Activated T-helper 9 cell treated with anti-CD3 and anti-CD28 coated beads, Interleukin-2, amount 50 U/mL, for 16 hours (primary cell): ENCODE data around the gene CCNC.
"Not testable (repeated sequence)": the region's sequence is repeated elsewhere in the genome, so short reads cannot be mapped to it uniquely, and the experiment has no call there.

Experiments
- DNase-seq: peaks from one replicate; pipeline ENCODE4 v3.0.0-alpha.2; 2020; ENCODE audit warnings: low read depth

The CCNC gene

GRCh38 chr6:99603421-99604165 is 35.1 kb upstream of the CCNC start:
- no peak for DNase-seq

GRCh38 chr6:99602520-99603420 is 34.3 kb upstream of the CCNC start:
- DNase-seq: no peak

- DNase-seq: not testable (repeated sequence)
These were observed 26.2 kb upstream of the CCNC start for GRCh38 chr6:99594696-99595095.

- DNase-seq: no peak
These were observed 24.4 kb upstream of the CCNC start for GRCh38 chr6:99592900-99593299.

- no peak for DNase-seq
These were observed 23.4 kb upstream of the CCNC start for GRCh38 chr6:99591673-99592364.

GRCh38 chr6:99590728-99591672 is 22.5 kb upstream of the CCNC start:
- DNase-seq: no peak

- no peak for DNase-seq
These were observed 21.5 kb upstream of the CCNC start for GRCh38 chr6:99589907-99590493.

- DNase-seq: no peak
These were observed 20.8 kb upstream of the CCNC start for GRCh38 chr6:99589290-99589672.

GRCh38 chr6:99588618-99589289 is 20.3 kb upstream of the CCNC start:
- DNase-seq: peak; percentile 56

GRCh38 chr6:99587792-99588191 is 19.3 kb upstream of the CCNC start:
- no peak for DNase-seq

- no peak for DNase-seq
These were observed 11.3 kb upstream of the CCNC start for GRCh38 chr6:99579781-99580180.

- DNase-seq: no peak
These were observed 7.2 kb upstream of the CCNC start for GRCh38 chr6:99575544-99576227.

- DNase-seq: no peak
These were observed 5.6 kb upstream of the CCNC start for GRCh38 chr6:99573980-99574617.

GRCh38 chr6:99563056-99563723 is 5.3 kb downstream of the CCNC start:
- no peak for DNase-seq

- no peak for DNase-seq
These were observed 7.8 kb downstream of the CCNC start for GRCh38 chr6:99560668-99561067.

GRCh38 chr6:99559057-99559456 is 9.4 kb downstream of the CCNC start:
- no peak for DNase-seq

- DNase-seq: no peak
These were observed 14.6 kb downstream of the CCNC start for GRCh38 chr6:99553888-99554287.

- DNase-seq: no peak
These were observed 18.3 kb downstream of the CCNC start for GRCh38 chr6:99550046-99550748.
